GM10266 (cell line): ENCODE results near the gene CASTOR2.

Source experiments
- DNase-seq: peaks from one replicate; pipeline ENCODE4 v3.0.0; 2012; ENCODE audit errors: extremely low spot score
- TF ChIP-seq, protein P1 (sequence below): IDR thresholded peaks from 2 replicates; pipeline ENCODE4 v1.5.1; 2012; ENCODE audit warnings: mild to moderate bottlenecking, low read depth; ENCODE audit not compliant: control insufficient read depth, insufficient read depth; ENCODE audit errors: missing control alignments

CASTOR2 gene

GRCh38 chr7:75024922-75025321, 60.4 kb downstream of the CASTOR2 start:
- TF ChIP-seq, protein P1, sequence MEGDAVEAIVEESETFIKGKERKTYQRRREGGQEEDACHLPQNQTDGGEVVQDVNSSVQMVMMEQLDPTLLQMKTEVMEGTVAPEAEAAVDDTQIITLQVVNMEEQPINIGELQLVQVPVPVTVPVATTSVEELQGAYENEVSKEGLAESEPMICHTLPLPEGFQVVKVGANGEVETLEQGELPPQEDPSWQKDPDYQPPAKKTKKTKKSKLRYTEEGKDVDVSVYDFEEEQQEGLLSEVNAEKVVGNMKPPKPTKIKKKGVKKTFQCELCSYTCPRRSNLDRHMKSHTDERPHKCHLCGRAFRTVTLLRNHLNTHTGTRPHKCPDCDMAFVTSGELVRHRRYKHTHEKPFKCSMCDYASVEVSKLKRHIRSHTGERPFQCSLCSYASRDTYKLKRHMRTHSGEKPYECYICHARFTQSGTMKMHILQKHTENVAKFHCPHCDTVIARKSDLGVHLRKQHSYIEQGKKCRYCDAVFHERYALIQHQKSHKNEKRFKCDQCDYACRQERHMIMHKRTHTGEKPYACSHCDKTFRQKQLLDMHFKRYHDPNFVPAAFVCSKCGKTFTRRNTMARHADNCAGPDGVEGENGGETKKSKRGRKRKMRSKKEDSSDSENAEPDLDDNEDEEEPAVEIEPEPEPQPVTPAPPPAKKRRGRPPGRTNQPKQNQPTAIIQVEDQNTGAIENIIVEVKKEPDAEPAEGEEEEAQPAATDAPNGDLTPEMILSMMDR: no peak
- DNase-seq: no peak

DNA sequence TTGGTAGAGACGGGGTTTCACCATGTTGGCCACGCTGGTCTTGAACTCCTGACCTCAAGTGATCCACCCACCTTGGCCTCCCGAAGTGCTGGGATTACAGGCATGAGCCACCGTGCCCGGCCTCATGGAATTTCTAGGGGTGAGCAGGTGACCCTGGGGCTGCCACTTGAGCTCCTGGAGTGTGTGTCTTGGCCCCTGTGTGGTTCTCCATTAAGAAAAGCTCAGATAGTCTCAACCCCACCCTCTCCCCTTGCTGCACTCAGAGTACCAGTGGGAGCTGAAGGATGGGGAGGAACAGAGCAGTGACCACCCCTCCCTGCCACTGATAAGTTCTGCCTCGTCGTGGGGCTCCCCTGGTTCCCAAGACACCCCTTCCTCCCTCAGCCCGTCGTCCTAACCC, 63.8 kb downstream of the CASTOR2 start:
- DNase-seq: peak; percentile 7
- TF ChIP-seq, protein P1: no peak

GRCh38 chr7:75033064-75033463, 68.6 kb downstream of the CASTOR2 start:
- TF ChIP-seq, protein P1: no peak
- DNase-seq: no peak

DNA sequence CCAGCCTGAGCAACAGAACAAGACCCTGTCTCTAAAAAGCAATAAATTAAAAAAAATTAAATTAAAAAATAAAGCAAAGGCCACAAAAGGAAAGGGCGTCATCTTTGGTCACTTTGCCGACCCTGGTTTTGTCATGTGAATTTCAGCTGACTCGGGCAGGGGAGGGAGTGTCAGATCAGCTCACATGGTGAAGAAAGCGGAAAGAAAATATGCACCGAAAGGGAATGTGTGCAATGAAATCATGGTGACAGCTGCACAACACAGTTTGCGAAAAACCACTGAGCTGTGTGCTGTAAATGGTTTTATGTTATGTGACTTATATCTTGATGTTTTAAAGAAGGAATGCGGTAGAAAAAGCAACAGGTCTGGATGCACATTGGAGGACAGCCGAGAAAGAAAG, 69.3 kb downstream of the CASTOR2 start:
- DNase-seq: no peak
- TF ChIP-seq, protein P1: no peak

DNA sequence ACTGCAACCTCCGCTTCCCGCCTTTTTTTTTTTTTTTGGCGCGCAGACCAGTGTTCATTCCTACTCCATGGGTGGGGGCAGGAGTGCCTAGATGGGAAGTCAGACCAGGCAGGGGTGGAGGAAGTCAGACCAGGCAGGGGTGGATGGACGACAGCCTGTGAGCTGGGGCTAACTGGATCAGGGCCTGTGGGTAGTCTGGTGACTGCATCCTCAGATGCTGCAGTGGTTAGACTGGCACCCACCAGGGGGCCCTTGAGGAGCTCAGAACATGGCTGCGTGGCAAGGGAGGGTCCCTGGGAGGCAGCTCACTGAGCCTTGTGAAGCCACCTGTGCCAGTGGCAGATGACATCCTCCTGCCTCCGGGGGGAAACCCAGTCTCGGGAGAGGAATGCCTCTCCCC, 74.0 kb downstream of the CASTOR2 start:
- TF ChIP-seq, protein P1: no peak
- no peak for DNase-seq

GRCh38 chr7:75039166-75039565, 74.7 kb downstream of the CASTOR2 start:
- DNase-seq: no peak
- TF ChIP-seq, protein P1: no peak

DNA sequence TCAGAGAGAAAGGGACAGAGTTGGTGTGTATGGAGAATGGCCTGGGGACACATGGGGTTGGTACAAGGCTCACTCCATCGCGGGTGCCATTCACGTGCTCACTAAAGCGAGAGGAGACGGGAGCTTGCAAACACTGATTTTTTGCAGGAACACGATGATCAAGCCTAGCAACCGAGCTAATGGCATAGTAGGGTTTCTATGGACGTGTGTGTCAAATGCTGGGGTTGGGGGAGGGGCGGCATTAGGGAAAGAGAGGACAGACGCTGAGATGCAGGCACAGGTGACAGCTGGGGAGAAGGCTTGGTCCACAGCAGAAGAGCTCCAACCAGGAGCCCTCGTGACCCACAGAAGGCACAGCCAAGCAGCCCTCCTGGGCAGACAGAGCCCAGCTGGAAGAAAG, 75.2 kb downstream of the CASTOR2 start:
- TF ChIP-seq, protein P1: no peak
- no peak for DNase-seq
